HL-60 (cell line): Measurements from ENCODE around the gene MARCHF9.

ENCODE experiments used
- POLR2AphosphoS5 ChIP-seq: IDR thresholded peaks from 2 replicates; pipeline ENCODE4 v1.6.1; 2012; ENCODE audit warnings: low read depth
- TF ChIP-seq, protein P1 (sequence below): IDR thresholded peaks from 2 replicates; pipeline ENCODE4 v1.6.1; 2012; ENCODE audit warnings: low read depth; ENCODE audit not compliant: insufficient replicate concordance
- TF ChIP-seq, protein P2 (sequence below): IDR thresholded peaks from one replicate; pipeline ENCODE4 v1.5.1; 2011; ENCODE audit warnings: low read length, control low read depth, inconsistent platforms; ENCODE audit not compliant: insufficient read depth

DNA sequence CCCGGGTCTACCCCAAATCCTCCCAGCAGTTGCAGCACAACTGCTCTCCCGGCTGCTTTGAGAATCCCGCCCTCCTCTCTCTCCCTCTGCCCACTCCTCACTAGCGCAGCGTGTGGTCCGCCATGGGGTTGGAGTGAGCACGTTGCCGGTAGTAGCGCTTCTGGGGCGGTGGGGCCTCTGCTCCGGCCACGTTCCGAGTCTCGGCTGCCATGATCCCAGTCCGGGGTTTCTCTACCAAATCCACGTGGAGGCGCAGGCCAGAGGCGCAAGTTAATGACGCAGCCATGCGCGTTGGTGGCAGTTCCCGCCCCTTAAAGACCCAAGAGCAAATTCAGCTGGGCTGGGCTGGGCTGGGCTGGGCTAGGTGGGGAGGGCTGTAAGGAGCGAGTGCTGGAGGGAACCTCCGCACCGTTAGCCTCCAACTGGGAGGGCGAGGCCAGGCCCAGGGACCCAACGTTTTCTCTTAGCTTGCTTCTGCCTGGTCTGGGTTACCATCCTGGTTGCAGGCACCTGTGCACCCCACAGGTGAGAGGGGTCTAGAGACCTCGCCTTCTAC is 17.0 kb downstream of the MARCHF9 start, which contains the start of gene METTL1:
- peak; percentile 93 for TF ChIP-seq POLR2AphosphoS5
- TF ChIP-seq, protein P1, sequence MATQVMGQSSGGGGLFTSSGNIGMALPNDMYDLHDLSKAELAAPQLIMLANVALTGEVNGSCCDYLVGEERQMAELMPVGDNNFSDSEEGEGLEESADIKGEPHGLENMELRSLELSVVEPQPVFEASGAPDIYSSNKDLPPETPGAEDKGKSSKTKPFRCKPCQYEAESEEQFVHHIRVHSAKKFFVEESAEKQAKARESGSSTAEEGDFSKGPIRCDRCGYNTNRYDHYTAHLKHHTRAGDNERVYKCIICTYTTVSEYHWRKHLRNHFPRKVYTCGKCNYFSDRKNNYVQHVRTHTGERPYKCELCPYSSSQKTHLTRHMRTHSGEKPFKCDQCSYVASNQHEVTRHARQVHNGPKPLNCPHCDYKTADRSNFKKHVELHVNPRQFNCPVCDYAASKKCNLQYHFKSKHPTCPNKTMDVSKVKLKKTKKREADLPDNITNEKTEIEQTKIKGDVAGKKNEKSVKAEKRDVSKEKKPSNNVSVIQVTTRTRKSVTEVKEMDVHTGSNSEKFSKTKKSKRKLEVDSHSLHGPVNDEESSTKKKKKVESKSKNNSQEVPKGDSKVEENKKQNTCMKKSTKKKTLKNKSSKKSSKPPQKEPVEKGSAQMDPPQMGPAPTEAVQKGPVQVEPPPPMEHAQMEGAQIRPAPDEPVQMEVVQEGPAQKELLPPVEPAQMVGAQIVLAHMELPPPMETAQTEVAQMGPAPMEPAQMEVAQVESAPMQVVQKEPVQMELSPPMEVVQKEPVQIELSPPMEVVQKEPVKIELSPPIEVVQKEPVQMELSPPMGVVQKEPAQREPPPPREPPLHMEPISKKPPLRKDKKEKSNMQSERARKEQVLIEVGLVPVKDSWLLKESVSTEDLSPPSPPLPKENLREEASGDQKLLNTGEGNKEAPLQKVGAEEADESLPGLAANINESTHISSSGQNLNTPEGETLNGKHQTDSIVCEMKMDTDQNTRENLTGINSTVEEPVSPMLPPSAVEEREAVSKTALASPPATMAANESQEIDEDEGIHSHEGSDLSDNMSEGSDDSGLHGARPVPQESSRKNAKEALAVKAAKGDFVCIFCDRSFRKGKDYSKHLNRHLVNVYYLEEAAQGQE: peak; percentile 76
- TF ChIP-seq, protein P2, sequence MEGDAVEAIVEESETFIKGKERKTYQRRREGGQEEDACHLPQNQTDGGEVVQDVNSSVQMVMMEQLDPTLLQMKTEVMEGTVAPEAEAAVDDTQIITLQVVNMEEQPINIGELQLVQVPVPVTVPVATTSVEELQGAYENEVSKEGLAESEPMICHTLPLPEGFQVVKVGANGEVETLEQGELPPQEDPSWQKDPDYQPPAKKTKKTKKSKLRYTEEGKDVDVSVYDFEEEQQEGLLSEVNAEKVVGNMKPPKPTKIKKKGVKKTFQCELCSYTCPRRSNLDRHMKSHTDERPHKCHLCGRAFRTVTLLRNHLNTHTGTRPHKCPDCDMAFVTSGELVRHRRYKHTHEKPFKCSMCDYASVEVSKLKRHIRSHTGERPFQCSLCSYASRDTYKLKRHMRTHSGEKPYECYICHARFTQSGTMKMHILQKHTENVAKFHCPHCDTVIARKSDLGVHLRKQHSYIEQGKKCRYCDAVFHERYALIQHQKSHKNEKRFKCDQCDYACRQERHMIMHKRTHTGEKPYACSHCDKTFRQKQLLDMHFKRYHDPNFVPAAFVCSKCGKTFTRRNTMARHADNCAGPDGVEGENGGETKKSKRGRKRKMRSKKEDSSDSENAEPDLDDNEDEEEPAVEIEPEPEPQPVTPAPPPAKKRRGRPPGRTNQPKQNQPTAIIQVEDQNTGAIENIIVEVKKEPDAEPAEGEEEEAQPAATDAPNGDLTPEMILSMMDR: no peak
